GM19043 (cell line): ENCODE results near the gene GRHL1.
"Not testable (repeated sequence)": the region's sequence is repeated elsewhere in the genome, so short reads cannot be mapped to it uniquely, and the experiment has no call there.

Experiments
- ATAC-seq: cut with Tn5 transposase; IDR thresholded peaks from one replicate; pipeline ENCODE4 v1.9.1; 2021; ENCODE audit warnings: low read depth; ENCODE audit not compliant: unreplicated experiment

Gene GRHL1

DNA sequence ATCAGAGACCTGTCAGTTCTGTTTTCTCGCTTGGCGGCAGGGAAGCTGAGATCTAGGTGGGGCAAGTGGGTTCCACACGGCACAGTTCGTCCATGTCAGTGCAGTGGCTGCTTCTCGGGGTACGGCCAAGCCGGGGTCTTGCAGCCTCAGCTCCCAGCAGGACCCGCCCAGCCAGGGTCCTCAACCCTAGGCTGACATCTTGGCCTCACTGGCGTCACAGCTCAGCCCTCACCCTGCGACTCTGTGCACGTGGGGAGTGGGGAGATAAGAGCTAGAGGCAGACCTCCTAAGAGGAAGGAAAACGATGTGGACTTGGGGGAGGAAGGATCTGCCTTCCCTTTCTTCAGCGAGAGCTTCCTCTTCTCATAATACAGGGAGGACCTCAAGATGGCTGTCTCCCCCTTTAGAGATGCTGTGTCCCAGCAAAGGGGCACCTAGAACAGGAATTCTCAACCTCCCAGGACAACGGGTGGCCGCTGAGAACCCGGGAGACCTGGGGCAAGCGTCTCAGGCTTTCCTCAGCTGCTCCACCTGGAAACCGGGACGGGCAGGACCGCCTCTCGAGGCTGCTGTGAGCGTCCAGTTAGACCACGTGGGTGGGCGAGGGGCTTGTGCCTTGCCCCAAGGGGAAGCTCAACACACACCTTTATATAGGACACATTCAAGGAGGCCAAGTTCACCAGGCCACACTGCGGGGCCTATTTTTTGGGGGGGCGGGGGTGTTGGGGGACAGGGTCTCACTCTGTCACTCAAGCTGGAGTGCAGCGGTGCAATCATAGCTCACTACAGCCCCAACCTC is 68.3 kb downstream of the GRHL1 start:
- ATAC-seq = no peak

DNA sequence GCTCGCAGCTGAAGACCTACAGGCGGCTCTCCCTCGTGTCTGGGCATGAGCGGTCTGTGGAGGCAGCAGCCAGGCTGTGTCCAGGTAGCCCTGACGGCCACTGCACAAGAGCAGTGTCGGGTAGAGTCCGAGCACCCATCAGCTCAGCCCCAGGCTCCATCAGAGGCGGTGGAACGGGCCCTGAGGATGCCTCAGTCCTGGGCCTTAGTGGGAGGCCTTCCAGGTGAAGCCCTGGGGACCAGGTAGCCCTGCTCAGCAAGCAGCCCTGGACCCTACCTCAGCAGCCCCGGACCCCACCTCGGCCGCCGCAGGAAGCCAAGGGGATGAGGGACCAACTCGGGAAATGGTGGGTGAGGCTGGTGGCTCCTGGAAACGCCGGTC is 70.5 kb downstream of the GRHL1 start:
- ATAC-seq = no peak

GRCh38 chr2:10022445-10022844 is 71.0 kb downstream of the GRHL1 start:
- no peak for ATAC-seq

GRCh38 chr2:10022966-10023662 is 71.6 kb downstream of the GRHL1 start:
- ATAC-seq = no peak

GRCh38 chr2:10026940-10027569 is 75.6 kb downstream of the GRHL1 start:
- ATAC-seq = no peak

GRCh38 chr2:10027660-10028330 is 76.3 kb downstream of the GRHL1 start:
- no peak for ATAC-seq

- no peak for ATAC-seq
Measured at GRCh38 chr2:10028407-10028987, 77.0 kb downstream of the GRHL1 start.

DNA sequence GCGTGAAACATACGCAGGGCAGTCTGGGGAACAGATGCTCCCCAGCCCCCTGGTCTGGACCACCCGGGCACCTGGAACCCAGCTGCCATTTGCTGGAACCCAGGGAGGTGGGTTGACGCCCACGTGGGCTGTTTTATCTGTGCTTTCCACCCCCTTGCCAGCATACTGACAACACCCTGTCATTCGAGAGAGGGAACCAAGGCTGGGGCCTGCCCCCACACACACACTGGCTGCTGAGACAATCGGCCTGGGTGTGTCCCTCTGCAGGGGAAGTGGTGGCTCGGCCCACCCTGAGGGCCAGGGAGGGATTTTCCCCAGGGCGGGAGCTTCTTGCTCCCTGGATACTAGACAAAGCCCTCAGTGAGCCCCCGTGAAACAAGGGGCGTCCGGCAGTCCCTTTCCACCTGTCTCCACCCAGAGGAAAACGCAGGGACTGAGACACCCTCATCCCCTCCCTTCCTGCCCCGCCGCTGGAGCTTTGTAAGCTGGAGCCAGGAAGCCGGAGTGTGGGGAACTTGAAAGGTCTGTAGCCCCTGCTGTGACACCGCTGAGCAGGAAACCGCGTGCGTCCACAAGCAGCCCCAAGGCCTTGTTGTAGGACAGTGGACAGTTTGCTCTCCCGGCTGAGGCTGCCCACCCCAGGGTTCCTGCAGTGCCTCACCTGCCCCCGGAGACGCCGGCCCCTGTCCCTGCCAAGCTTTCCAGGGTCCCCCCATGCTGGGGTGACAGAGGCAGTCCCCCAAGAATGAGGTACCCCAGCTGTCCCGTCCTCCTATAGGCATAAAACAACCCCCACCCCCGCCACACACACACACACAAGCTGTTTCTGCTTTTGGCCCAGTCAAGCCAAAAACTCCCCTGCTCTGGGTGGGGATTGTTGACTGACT is 77.7 kb downstream of the GRHL1 start:
- ATAC-seq = peak; percentile 87

DNA sequence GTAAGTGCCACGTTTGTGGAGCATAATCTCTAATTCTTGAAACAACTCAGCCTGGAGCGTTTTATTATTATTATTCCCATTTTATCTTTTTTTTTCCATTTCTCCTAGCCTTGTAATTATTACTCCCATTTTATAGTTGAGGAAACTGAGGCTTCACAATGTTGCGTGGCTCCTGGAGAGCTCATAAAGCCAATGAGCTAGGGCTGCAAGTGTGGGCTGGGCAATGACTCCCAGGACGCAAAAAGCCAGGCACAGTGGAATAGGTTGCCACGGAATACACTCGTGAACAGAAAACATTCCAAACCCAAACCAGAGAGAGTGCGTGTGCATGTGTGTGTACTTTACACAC is 78.4 kb downstream of the GRHL1 start:
- ATAC-seq = no peak

GRCh38 chr2:10030311-10030736 is 78.8 kb downstream of the GRHL1 start:
- ATAC-seq = no peak

GRCh38 chr2:10030798-10031197 is 79.3 kb downstream of the GRHL1 start:
- not testable (repeated sequence) for ATAC-seq

GRCh38 chr2:10031886-10032745 is 80.6 kb downstream of the GRHL1 start:
- no peak for ATAC-seq

DNA sequence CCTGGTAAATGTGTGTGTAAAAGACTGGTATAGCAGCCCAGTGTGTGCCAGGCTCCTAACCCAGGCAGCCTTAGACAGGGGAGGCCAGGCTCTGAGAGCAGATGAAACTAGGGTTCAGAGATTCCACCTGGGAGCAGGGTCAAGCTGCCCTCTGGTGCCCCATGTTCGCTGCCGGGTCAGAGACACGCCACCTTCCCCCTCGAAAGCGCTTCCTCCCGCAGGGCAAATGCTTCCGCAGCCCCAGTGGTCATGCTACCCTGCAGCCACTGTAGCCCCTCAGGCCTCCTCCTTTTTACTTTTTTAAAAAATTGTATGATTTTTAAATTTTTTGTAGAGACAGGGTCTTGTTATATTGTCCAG is 81.2 kb downstream of the GRHL1 start:
- ATAC-seq = no peak

DNA sequence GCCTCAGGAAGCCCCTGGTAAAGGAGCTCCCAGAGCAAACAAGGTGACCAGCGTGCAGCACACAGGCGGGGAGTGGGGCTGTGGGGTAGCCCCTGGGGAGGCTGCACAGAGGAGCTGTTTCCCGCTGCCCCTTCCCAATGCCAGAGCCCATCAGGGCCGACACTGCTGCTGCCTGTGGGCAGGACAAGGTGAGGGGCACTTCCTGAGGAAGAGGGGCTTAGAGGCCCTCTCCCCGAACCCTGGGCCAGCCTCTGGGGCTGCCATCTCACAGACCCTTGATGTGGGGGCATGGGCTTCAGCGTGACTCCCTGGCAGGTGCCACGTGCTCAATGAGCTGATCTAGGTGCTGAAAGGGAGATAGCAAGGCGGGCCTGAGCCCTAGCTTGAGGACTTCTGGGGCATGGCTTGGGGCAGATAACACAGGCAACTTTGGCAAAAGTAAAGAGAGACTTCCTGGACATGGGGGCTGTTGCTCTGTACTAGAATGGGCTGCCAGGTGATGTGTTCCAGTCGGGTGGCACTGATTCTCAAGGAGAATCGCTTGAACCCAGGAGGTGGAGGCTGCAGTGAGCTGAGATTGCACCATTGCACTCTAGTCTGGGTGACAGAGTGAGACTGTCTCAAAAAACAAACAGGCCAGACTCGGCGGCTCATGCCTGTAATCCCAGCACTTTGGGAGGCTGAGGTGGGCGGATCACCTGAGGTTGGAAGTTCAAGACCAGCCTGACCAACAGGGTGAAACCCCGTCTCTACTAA is 81.9 kb downstream of the GRHL1 start:
- no peak for ATAC-seq

GRCh38 chr2:10034333-10035052 is 83.0 kb downstream of the GRHL1 start:
- no peak for ATAC-seq

GRCh38 chr2:10035053-10035422 is 83.5 kb downstream of the GRHL1 start:
- ATAC-seq = no peak

DNA sequence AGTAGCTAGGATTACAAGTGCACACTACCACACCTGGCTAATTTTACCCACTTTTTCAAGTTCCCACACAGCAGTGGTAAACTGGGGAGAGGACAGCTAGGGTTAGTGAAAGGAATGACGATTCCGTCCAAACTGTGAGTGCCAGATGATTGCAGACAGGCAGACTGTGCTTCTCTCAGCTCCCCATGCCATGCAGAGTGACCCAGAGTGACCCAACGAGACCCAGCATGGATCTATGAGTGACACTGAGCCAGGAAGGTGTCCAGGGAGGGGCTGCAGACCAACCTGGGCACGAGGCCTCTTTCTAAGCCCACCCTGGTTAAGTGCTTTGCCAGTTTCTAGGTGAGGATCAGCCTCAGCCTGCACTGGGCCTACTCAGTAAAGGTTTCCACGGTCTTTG is 84.1 kb downstream of the GRHL1 start:
- ATAC-seq = no peak
